GM12864 (cell line): ENCODE data around the gene SORCS2.

ENCODE experiments used
- DNase-seq: peaks from one replicate; pipeline ENCODE4 v3.0.0-alpha.2; 2011; ENCODE audit warnings: low read depth
- H3K4me3 ChIP-seq: 2 replicates; pipeline ENCODE4 v1.5.1; 2011; ENCODE audit warnings: mild to moderate bottlenecking, low read depth, low read length, control low read depth
- CTCF ChIP-seq: IDR thresholded peaks from 2 replicates; pipeline ENCODE4 v1.5.1; 2011; ENCODE audit warnings: low read depth, mild to moderate bottlenecking, moderate library complexity, low read length, control low read depth, inconsistent platforms; ENCODE audit errors: missing control alignments

SORCS2 gene

DNA sequence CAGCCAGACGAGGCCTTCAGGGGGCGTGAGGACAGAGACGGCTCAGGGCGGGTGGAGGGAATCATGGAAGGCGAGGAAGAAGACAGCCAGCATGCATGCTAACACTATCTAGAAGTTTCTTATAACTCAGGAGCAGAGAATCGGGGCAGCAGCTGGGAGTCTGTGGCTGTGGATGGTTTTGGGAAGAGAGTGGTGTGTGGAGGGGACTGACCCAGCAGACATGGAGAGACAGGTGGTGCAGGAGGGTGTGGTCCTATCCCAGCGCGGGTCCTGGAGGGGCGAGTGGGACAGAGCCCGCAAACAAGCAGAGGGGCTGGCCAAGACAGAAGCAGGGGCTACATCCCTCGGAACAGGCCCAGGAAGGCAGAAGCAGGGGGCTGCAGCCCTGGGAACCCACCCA is 555.2 kb downstream of the SORCS2 start:
- TF ChIP-seq CTCF: no peak
- no peak overlapping the region for H3K4me3 ChIP-seq
- DNase-seq: no peak

DNA sequence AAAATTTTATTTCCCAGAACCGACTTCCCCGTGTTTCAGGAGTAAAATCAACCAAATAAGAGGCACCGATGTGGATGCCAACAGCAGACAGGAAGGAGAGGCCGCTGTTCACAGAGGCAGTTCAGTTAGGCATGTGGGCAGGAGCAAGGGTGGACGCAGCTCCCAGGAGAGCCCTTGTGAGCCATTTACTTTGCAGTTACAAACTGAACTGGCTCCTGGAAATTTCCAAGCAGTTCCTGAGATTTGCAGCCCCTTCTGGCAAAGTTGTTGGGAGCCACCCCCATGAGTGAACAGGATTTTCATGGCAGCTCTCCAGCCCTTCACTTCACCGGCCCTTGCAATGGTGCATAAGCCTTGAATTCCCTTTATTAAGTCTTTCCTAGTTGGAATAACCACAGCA is 558.2 kb downstream of the SORCS2 start:
- DNase-seq: no peak
- TF ChIP-seq CTCF: no peak
- no peak overlapping the region for H3K4me3 ChIP-seq

DNA sequence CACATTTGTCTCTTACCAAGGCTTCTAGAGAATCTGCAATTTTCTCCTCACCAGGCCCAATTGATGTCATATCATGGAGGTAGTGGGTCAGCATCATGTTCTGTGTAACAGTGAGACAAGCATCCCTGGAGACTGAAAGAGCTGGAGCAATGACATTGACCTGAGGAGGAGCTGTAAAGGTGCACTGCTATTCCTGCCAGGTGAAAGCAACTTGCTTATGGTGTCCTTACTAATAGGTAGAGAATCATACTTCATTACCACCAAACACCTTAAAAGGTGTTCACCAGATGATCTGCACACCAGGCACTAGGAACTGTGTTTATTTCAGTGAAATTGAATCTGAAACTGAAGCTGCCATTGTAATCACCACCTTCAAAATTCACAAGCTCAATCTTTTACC is 558.6 kb downstream of the SORCS2 start:
- H3K4me3 ChIP-seq: no peak overlapping the region
- no peak for DNase-seq
- no peak for TF ChIP-seq CTCF

- no peak for TF ChIP-seq CTCF
- no peak overlapping the region for H3K4me3 ChIP-seq
- DNase-seq: no peak
These were observed 560.3 kb downstream of the SORCS2 start for GRCh38 chr4:7752649-7753048.

GRCh38 chr4:7753271-7753670 is 560.9 kb downstream of the SORCS2 start:
- DNase-seq: no peak
- no peak for TF ChIP-seq CTCF
- H3K4me3 ChIP-seq: no peak overlapping the region

GRCh38 chr4:7753931-7754465 is 561.7 kb downstream of the SORCS2 start:
- DNase-seq: no peak
- TF ChIP-seq CTCF: no peak
- peak overlapping the region; percentile 12; the same call in 1 of the 2 replicates for H3K4me3 ChIP-seq

DNA sequence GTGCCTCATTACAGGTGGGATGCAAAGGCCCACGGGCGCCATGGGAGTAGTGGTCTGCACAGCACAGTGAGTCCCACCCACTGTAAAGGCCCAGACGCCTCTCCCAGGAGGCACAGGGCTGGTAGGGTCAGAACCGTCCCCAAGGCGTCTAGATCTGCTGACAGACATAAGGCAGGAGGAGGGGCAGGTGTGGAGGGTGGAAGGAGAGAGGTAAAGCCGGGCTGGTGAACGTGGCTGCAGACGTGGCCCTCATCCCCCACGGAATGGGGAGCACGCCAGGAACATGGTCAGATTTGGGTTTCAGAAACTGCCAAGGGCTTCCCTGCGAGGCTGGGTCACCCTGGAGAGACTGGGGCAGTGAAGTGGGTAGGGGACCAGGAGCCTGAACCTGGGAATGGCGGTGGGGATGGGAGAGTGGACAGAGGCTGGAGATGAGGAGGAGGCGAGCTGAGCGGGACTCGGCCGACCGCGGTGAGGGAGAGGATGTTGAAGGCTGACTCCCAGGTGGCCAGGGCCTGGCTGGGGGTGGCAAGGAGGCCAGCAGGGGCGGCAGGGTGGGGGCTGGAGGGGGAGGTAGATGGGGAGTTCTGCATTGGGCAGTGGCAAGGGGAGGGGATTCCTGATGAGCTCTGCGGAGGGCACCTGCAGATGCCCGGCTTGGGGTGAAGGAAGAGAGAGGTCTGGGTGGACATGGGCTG is 562.4 kb downstream of the SORCS2 start:
- no peak for DNase-seq
- no peak for TF ChIP-seq CTCF
- no peak overlapping the region; the same call in 1 of the 2 replicates for H3K4me3 ChIP-seq
